H1 (cell line): ENCODE data around the gene LRRC30. TPM values are rescaled to one million over a fixed set of nuclear protein-coding genes. Genes with fewer than 3 reads are reported as not detected.

ENCODE experiments used
- CTCF ChIA-PET: fragments of 300-600 bp; sonication (Branson Sonifier 250); formaldehyde crosslinking; loops from one replicate; lab custom pipeline; 2021; ENCODE audit not compliant: partially characterized antibody; lab: Charles Lee
- POLR2A ChIA-PET: fragments of 300-600 bp; sonication (Branson Sonifier 250); formaldehyde crosslinking; loops from one replicate; lab custom pipeline; 2021; ENCODE audit warnings: inconsistent platforms; ENCODE audit not compliant: partially characterized antibody; lab: Charles Lee
- DNase-seq, 2 experiments: peaks; one replicate each; pipeline versions ENCODE4 v3.0.0 to v3.0.0-alpha.2; 2010 to 2022; ENCODE audit warnings: low spot score in 2 of 2, low read depth in 1 of 2, mixed read lengths in 1 of 2
- FAIRE-seq: peaks from 2 replicates; lab custom pipeline; 2011; peaks lifted over from hg19 to GRCh38; lab: Jason Lieb, UNC
- H2AFZ ChIP-seq: 2 replicates; pipeline ENCODE4 v1.8.1; 2012; ENCODE audit warnings: low read length, inconsistent platforms
- H2AK5ac ChIP-seq: 2 replicates; pipeline ENCODE4 v1.6.1; 2013; ENCODE audit warnings: low read depth, low read length
- H2BK120ac ChIP-seq: replicated peaks from 2 replicates; pipeline ENCODE3; 2013; ENCODE audit warnings: low read depth, low read length, inconsistent platforms
- H2BK12ac ChIP-seq: 2 replicates; pipeline ENCODE4 v1.6.1; 2013; ENCODE audit warnings: low read depth, low read length
- H2BK15ac ChIP-seq: 2 replicates; pipeline ENCODE4 v1.6.1; 2013; ENCODE audit warnings: low read length
- H2BK20ac ChIP-seq: 2 replicates; pipeline ENCODE4 v1.6.1; 2013; ENCODE audit warnings: low read length
- H2BK5ac ChIP-seq: 2 replicates; pipeline ENCODE4 v1.6.1; 2013; ENCODE audit warnings: low read depth, low read length
- H3K14ac ChIP-seq: 2 replicates; pipeline ENCODE4 v1.6.1; 2013; ENCODE audit warnings: inconsistent platforms; ENCODE audit not compliant: insufficient read length
- H3K18ac ChIP-seq: 2 replicates; pipeline ENCODE4 v1.6.1; 2013; ENCODE audit warnings: low read length; ENCODE audit errors: extremely low read depth
- H3K23ac ChIP-seq: 2 replicates; pipeline ENCODE4 v1.6.1; 2013; ENCODE audit warnings: inconsistent platforms; ENCODE audit not compliant: insufficient read length
- H3K23me2 ChIP-seq: 2 replicates; pipeline ENCODE4 v1.6.1; 2013; ENCODE audit warnings: low read depth, low read length
- H3K27ac ChIP-seq: 2 replicates; pipeline ENCODE4 v1.6.1; 2011; ENCODE audit warnings: low read depth, low read length, inconsistent platforms
- H3K27me3 ChIP-seq, 4 experiments: replicated peaks in 1 of 4; 1 replicate in 1 of 4; 2 replicates in 3 of 4; pipeline versions ENCODE4 v1.6.1 to v1.8.1; 2011 to 2013; ENCODE audit warnings: low read length in 3 of 4, mild to moderate bottlenecking in 3 of 4, inconsistent platforms in 2 of 4, mixed read lengths in 2 of 4, moderate library complexity in 1 of 4; ENCODE audit not compliant: control insufficient read depth in 3 of 4, insufficient read depth in 3 of 4; ENCODE audit errors: extremely low read depth in 1 of 4
- H3K36me3 ChIP-seq, 4 experiments: 2 replicates each; pipeline versions ENCODE4 v1.6.1 to v1.8.1; 2011 to 2013; ENCODE audit warnings: mild to moderate bottlenecking in 4 of 4, low read length in 3 of 4, moderate library complexity in 2 of 4, control low read depth in 1 of 4, inconsistent platforms in 1 of 4; ENCODE audit not compliant: insufficient read depth in 4 of 4, control insufficient read depth in 2 of 4
- H3K4ac ChIP-seq: replicated peaks from 2 replicates; pipeline ENCODE3; 2013; ENCODE audit warnings: low read length, low read depth, mixed read lengths, inconsistent platforms; ENCODE audit not compliant: insufficient read length
- H3K4me1 ChIP-seq, 4 experiments: replicated peaks in 1 of 4; 1 replicate in 1 of 4; 2 replicates in 3 of 4; pipeline versions ENCODE4 v1.6.1 to v1.8.1; 2011 to 2013; ENCODE audit warnings: low read length in 3 of 4, inconsistent platforms in 2 of 4, mixed read lengths in 1 of 4; ENCODE audit not compliant: insufficient read depth in 4 of 4, control insufficient read depth in 3 of 4
- H3K4me2 ChIP-seq, 2 experiments: 2 replicates each; pipeline versions ENCODE4 v1.6.1 to v1.8.1; 2011 to 2013; ENCODE audit warnings: low read depth in 2 of 2, low read length in 2 of 2, control low read depth in 1 of 2, inconsistent platforms in 1 of 2, mild to moderate bottlenecking in 1 of 2; ENCODE audit not compliant: insufficient read depth in 1 of 2
- H3K4me3 ChIP-seq, 4 experiments: fragments of 200-600, 300-600 bp in 1 of 4; sonication (generic), shearing (Covaris generic), sonication (Bioruptor Twin) in 1 of 4; 2 replicates each; pipeline versions ENCODE4 v1.5.1 to v1.8.1; 2011 to 2016; ENCODE audit warnings: low read length in 4 of 4, low read depth in 3 of 4, control low read depth in 2 of 4, inconsistent platforms in 2 of 4, mild to moderate bottlenecking in 2 of 4, mixed read lengths in 1 of 4, moderate library complexity in 1 of 4; ENCODE audit not compliant: insufficient read depth in 2 of 4; ENCODE audit errors: extremely low read depth in 1 of 4
- H3K56ac ChIP-seq: replicated peaks from 2 replicates; pipeline ENCODE3; 2013; ENCODE audit warnings: low read depth, mild to moderate bottlenecking, mixed read lengths, low read length, inconsistent platforms; ENCODE audit not compliant: insufficient read length
- H3K79me1 ChIP-seq: 2 replicates; pipeline ENCODE4 v1.6.1; 2013; ENCODE audit warnings: low read depth, low read length, control low read depth
- H3K79me2 ChIP-seq, 2 experiments: 2 replicates each; pipeline versions ENCODE4 v1.6.1 to v1.8.1; 2012 to 2013; ENCODE audit warnings: low read length in 2 of 2, mild to moderate bottlenecking in 2 of 2, inconsistent platforms in 1 of 2; ENCODE audit not compliant: insufficient read depth in 2 of 2, control insufficient read depth in 1 of 2
- H3K9ac ChIP-seq, 4 experiments: replicated peaks in 1 of 4; 1 replicate in 1 of 4; 2 replicates in 3 of 4; pipeline versions ENCODE4 v1.6.1 to v1.8.1; 2011 to 2013; ENCODE audit warnings: low read depth in 3 of 4, low read length in 3 of 4, control low read depth in 2 of 4, mild to moderate bottlenecking in 2 of 4, moderate library complexity in 2 of 4, inconsistent platforms in 1 of 4; ENCODE audit errors: extremely low read depth in 1 of 4
- H3K9me3 ChIP-seq, 2 experiments: 2 replicates each; pipeline versions ENCODE4 v1.6.1 to v1.8.1; 2012 to 2013; ENCODE audit warnings: mild to moderate bottlenecking in 2 of 2, moderate library complexity in 2 of 2, control low read depth in 1 of 2, inconsistent platforms in 1 of 2, low read depth in 1 of 2, low read length in 1 of 2, mixed read lengths in 1 of 2; ENCODE audit not compliant: insufficient read depth in 2 of 2
- H4K20me1 ChIP-seq, 2 experiments: replicated peaks in 1 of 2; 2 replicates each; pipeline versions ENCODE3 to v1.8.1; 2011 to 2013; ENCODE audit warnings: inconsistent platforms in 2 of 2, low read length in 2 of 2, mild to moderate bottlenecking in 1 of 2; ENCODE audit not compliant: insufficient read depth in 2 of 2, control insufficient read depth in 1 of 2
- H4K5ac ChIP-seq: 2 replicates; pipeline ENCODE4 v1.6.1; 2013; ENCODE audit warnings: low read length, low read depth, mixed read lengths, inconsistent platforms; ENCODE audit not compliant: insufficient read length
- H4K8ac ChIP-seq: 2 replicates; pipeline ENCODE4 v1.8.0; 2013; ENCODE audit warnings: mild to moderate bottlenecking, moderate library complexity, low read length, inconsistent platforms; ENCODE audit not compliant: insufficient read depth; ENCODE audit errors: extremely low read depth
- H4K91ac ChIP-seq: replicated peaks from 2 replicates; pipeline ENCODE3; 2013; ENCODE audit warnings: low read length, mixed read lengths, inconsistent platforms; ENCODE audit not compliant: insufficient read length
- CEBPB ChIP-seq: IDR thresholded peaks from 2 replicates; pipeline ENCODE4 v1.6.1; 2012; ENCODE audit warnings: low read depth, low read length
- WGBS, 2 experiments: shearing (Covaris generic) in 1 of 2; methylation state at CpG; one replicate each; pipeline versions ENCODE4 v1.1.6 to v1.1.7; 2013 to 2015; ENCODE audit warnings: low lambda C conversion rate in 2 of 2, mixed read lengths in 2 of 2, inconsistent platforms in 1 of 2, low coverage in 1 of 2, missing lambda C conversion rate in 1 of 2; ENCODE audit not compliant: insufficient replicate concordance in 2 of 2, insufficient coverage in 1 of 2, insufficient read length in 1 of 2; ENCODE audit errors: extremely low coverage in 1 of 2, missing lambda C conversion rate in 1 of 2; 5-methylcytosine and 5-hydroxymethylcytosine counted together
- polyA plus RNA-seq, 7 experiments: library from polyadenylated mRNA; depleted of rRNA in 3 of 7; stranded (reverse) in 5 of 7; unstranded in 2 of 7; fragments of >200 nt in 5 of 7; fragments of 200-250 nt in 2 of 7; gene quantifications; 1 replicate in 5 of 7; 2 replicates in 1 of 7; 4 replicates in 1 of 7; pipeline versions ENCODE4 v1.2.1 to v1.2.3, GENCODE V29; 2011 to 2013; ENCODE audit warnings: missing spikeins in 2 of 7, mixed read lengths in 2 of 7
- total RNA-seq: library from RNA; stranded (reverse); fragmentation: NEBNext Ultra II Directional; extraction: Animal tissue kit (Norgen Biotek cat#: 25700); gene quantifications from 2 replicates; pipeline ENCODE4 v1.2.1, GENCODE V29; 2021

LRRC30 gene
- total and polyA plus RNA-seq, 2 of the 8 experiments (the other 6 are each of a cell fraction or from before 2014, with no cell fraction given), result not detected

- H2BK120ac ChIP-seq, result no peak overlapping the region
- DNase-seq (no peak), FAIRE-seq (no peak)
- peaks cover 0 to 6% (median 0%) of the 10 kb centered on the region in 4 experiments; a peak in 1 of 7 replicates for H3K4me1 ChIP-seq
- no peak overlapping the region for H2AK5ac ChIP-seq
- H2BK15ac ChIP-seq, result no peak overlapping the region
- no peak overlapping the region for H3K9ac ChIP-seq
- no peak overlapping the region for H3K27ac ChIP-seq
- H3K4me2 ChIP-seq, result no peak overlapping the region
- H3K36me3 ChIP-seq, result no peaks in the 10 kb centered on the region
- H4K5ac ChIP-seq, result no peak overlapping the region
- H2BK20ac ChIP-seq, result no peak overlapping the region
- H4K20me1 ChIP-seq, result no peaks in the 10 kb centered on the region
- H3K79me2 ChIP-seq, result no peaks in the 10 kb centered on the region
- no peak overlapping the region for H4K91ac ChIP-seq
- ChIA-PET CTCF (interaction anchor here (0.6 to 3.5 kb wide), 3 partner anchors 12 to 365 kb away, joined by 3 to 19 read pairs (median 3); no protein-coding TSS in a partner anchor), POLR2A (no interaction called here)
- TF ChIP-seq CEBPB, result no peak
- no peak overlapping the region for H2BK5ac ChIP-seq
- no peak overlapping the region for H3K4ac ChIP-seq
- H3K56ac ChIP-seq, result no peak overlapping the region
- H3K4me3 ChIP-seq, result no peak overlapping the region
- H3K14ac ChIP-seq, result no peak overlapping the region
- H3K9me3 ChIP-seq, result no peaks in the 10 kb centered on the region
- no peaks in the 10 kb centered on the region; the same call in 1 of the 2 replicates for H3K23me2 ChIP-seq
- no peaks in the 10 kb centered on the region for H3K79me1 ChIP-seq
- H3K23ac ChIP-seq, result no peak overlapping the region
- no peak overlapping the region for H2BK12ac ChIP-seq
- H2AFZ ChIP-seq, result no peak overlapping the region
- H3K27me3 ChIP-seq, result no peaks in the 10 kb centered on the region
- no peak overlapping the region for H3K18ac ChIP-seq
- WGBS, 2 experiments, result 83% methylated on average over 3 of the region's 3 CpGs; no CpG with 5 or more reads in 1 of the 2 experiments
- H4K8ac ChIP-seq, result no peak overlapping the region
These were observed 30.3 kb downstream of the LRRC30 start for GRCh38 chr18:7261199-7261598.
